Mesenchymal stem cell (in vitro differentiated cells and primary cell): ENCODE measurements around the gene PLIN5.

Experiments used
- DNase-seq: peaks from one replicate; pipeline ENCODE4 v3.0.0-alpha.2; 2013
- H2AFZ ChIP-seq: one replicate; pipeline ENCODE4 v1.6.1; 2013; ENCODE audit warnings: low read depth, mild to moderate bottlenecking, control low read depth, inconsistent platforms, low read length, moderate library complexity
- H2AK5ac ChIP-seq: 2 replicates; pipeline ENCODE4 v1.6.1; 2013; ENCODE audit warnings: low read length, moderate library complexity, mild to moderate bottlenecking, inconsistent platforms; ENCODE audit not compliant: severe bottlenecking
- H2BK120ac ChIP-seq: one replicate; pipeline ENCODE4 v1.6.1; 2013; ENCODE audit warnings: low read depth, mild to moderate bottlenecking, inconsistent platforms, low read length, moderate library complexity
- H2BK12ac ChIP-seq, 2 experiments: one replicate each; pipeline ENCODE4 v1.6.1; 2013; ENCODE audit warnings: inconsistent platforms in 2 of 2, low read length in 2 of 2, mild to moderate bottlenecking in 2 of 2, moderate library complexity in 2 of 2, control low read depth in 1 of 2
- H2BK15ac ChIP-seq: one replicate; pipeline ENCODE4 v1.6.1; 2013; ENCODE audit warnings: mild to moderate bottlenecking, low read depth, inconsistent platforms; ENCODE audit not compliant: poor library complexity, severe bottlenecking
- H2BK5ac ChIP-seq: 2 replicates; pipeline ENCODE4 v1.6.1; 2013; ENCODE audit warnings: low read depth, mild to moderate bottlenecking, low read length, control low read depth, inconsistent platforms; ENCODE audit not compliant: poor library complexity, severe bottlenecking
- H3K14ac ChIP-seq, 2 experiments: one replicate each; pipeline ENCODE4 v1.6.1; 2013; ENCODE audit warnings: inconsistent platforms in 2 of 2, low read length in 2 of 2, control low read depth in 1 of 2, mild to moderate bottlenecking in 1 of 2, moderate library complexity in 1 of 2
- H3K18ac ChIP-seq, 2 experiments: one replicate each; pipeline ENCODE4 v1.6.1; 2013; ENCODE audit warnings: inconsistent platforms in 2 of 2, low read length in 2 of 2, control low read depth in 1 of 2, low read depth in 1 of 2, mild to moderate bottlenecking in 1 of 2
- H3K23ac ChIP-seq, 2 experiments: one replicate each; pipeline ENCODE4 v1.6.1; 2013; ENCODE audit warnings: inconsistent platforms in 2 of 2, low read length in 2 of 2, mild to moderate bottlenecking in 2 of 2, moderate library complexity in 2 of 2, control low read depth in 1 of 2
- H3K27ac ChIP-seq: 2 replicates; pipeline ENCODE4 v1.5.1; 2013; ENCODE audit warnings: mild to moderate bottlenecking, moderate library complexity, low read length, control low read depth, inconsistent platforms; ENCODE audit not compliant: poor library complexity, severe bottlenecking
- H3K27me3 ChIP-seq, 2 experiments: 2 replicates each; pipeline versions ENCODE4 v1.6.1 to v1.7.0; 2013; ENCODE audit warnings: low read length in 2 of 2, mild to moderate bottlenecking in 2 of 2, moderate library complexity in 2 of 2, control low read depth in 1 of 2, inconsistent platforms in 1 of 2; ENCODE audit not compliant: control insufficient read depth in 1 of 2, insufficient read depth in 1 of 2
- H3K36me3 ChIP-seq, 2 experiments: 2 replicates each; pipeline versions ENCODE4 v1.6.1 to v1.7.0; 2013; ENCODE audit warnings: low read length in 2 of 2, control low read depth in 1 of 2, inconsistent platforms in 1 of 2, low read depth in 1 of 2, mild to moderate bottlenecking in 1 of 2; ENCODE audit not compliant: insufficient read depth in 2 of 2, control insufficient read depth in 1 of 2
- H3K4ac ChIP-seq, 2 experiments: one replicate each; pipeline ENCODE4 v1.6.1; 2013; ENCODE audit warnings: inconsistent platforms in 2 of 2, low read length in 2 of 2, mild to moderate bottlenecking in 2 of 2, moderate library complexity in 2 of 2, control low read depth in 1 of 2, low read depth in 1 of 2
- H3K4me1 ChIP-seq: 2 replicates; pipeline ENCODE4 v1.6.1; 2013; ENCODE audit warnings: low read depth, low read length, control low read depth; ENCODE audit not compliant: control insufficient read depth, insufficient read depth
- H3K4me2 ChIP-seq: 2 replicates; pipeline ENCODE4 v1.6.1; 2013; ENCODE audit warnings: low read length, mild to moderate bottlenecking, inconsistent platforms; ENCODE audit not compliant: poor library complexity, severe bottlenecking
- H3K4me3 ChIP-seq, 2 experiments: 2 replicates each; pipeline versions ENCODE4 v1.5.1 to v1.7.0; 2013; ENCODE audit warnings: low read length in 2 of 2, mild to moderate bottlenecking in 2 of 2, control low read depth in 1 of 2, low read depth in 1 of 2; ENCODE audit not compliant: insufficient read depth in 1 of 2
- H3K79me1 ChIP-seq: replicated peaks from 2 replicates; pipeline ENCODE4 v1.6.1; 2013; ENCODE audit warnings: mild to moderate bottlenecking, control low read depth, low read length, inconsistent platforms; ENCODE audit not compliant: poor library complexity, severe bottlenecking
- H3K9ac ChIP-seq: 2 replicates; pipeline ENCODE4 v1.7.0; 2013; ENCODE audit warnings: mild to moderate bottlenecking, low read length, moderate library complexity
- H3K9me3 ChIP-seq: 2 replicates; pipeline ENCODE4 v1.7.0; 2013; ENCODE audit warnings: mild to moderate bottlenecking, low read length; ENCODE audit not compliant: control insufficient read depth
- H4K8ac ChIP-seq: one replicate; pipeline ENCODE4 v1.6.1; 2013; ENCODE audit warnings: inconsistent platforms, mild to moderate bottlenecking, low read length, moderate library complexity
- H4K91ac ChIP-seq: one replicate; pipeline ENCODE4 v1.6.1; 2013; ENCODE audit warnings: mild to moderate bottlenecking, low read length, inconsistent platforms
- WGBS: methylation state at CpG from one replicate; pipeline ENCODE4 v1.1.7; 2013; ENCODE audit warnings: mixed read lengths; 5-methylcytosine and 5-hydroxymethylcytosine counted together

Gene PLIN5

GRCh38 chr19:4521170-4521887, 13.7 kb downstream of the PLIN5 start:
- Histone ChIP-seq H3K14ac (no peak overlapping the region), H2AK5ac (no peak overlapping the region), H3K4me2 (no peak overlapping the region), H4K8ac (no peak overlapping the region), H4K91ac (no peak overlapping the region), H2BK15ac (no peak overlapping the region), H3K36me3 (no peaks in the 10 kb centered on the region), H3K27me3 (peaks cover 0 to 21% of the 10 kb centered on the region in 2 experiments), H2BK12ac (no peak overlapping the region), H3K9me3 (no peaks in the 10 kb centered on the region), H3K18ac (no peak overlapping the region), H3K9ac (no peak overlapping the region), H3K4ac (no peak overlapping the region), H2BK5ac (no peak overlapping the region), H3K79me1 (no peaks in the 10 kb centered on the region), H3K4me3 (no peak overlapping the region), H2BK120ac (no peak overlapping the region), H3K27ac (no peak overlapping the region), H2AFZ (no peak overlapping the region), H3K23ac (no peak overlapping the region), H3K4me1 (peaks cover 29% of the 10 kb centered on the region)
- WGBS: 75% methylated on average over 11 of the region's 11 CpGs
- DNase-seq: peak; percentile 16

GRCh38 chr19:4519521-4520277, 15.3 kb downstream of the PLIN5 start:
- no peak overlapping the region for H3K14ac ChIP-seq
- no peak overlapping the region for H2BK12ac ChIP-seq
- no peak overlapping the region for H4K8ac ChIP-seq
- H2BK5ac ChIP-seq: no peak overlapping the region
- no peak overlapping the region for H3K27ac ChIP-seq
- H3K27me3 ChIP-seq: peaks cover 0 to 25% of the 10 kb centered on the region in 2 experiments
- H4K91ac ChIP-seq: peak overlapping the region; percentile 34
- WGBS: 79% methylated on average over 9 of the region's 9 CpGs
- no peak overlapping the region for H2BK120ac ChIP-seq
- no peaks in the 10 kb centered on the region for H3K79me1 ChIP-seq
- H3K9ac ChIP-seq: peak overlapping the region; percentile 76
- H3K9me3 ChIP-seq: no peaks in the 10 kb centered on the region
- H3K18ac ChIP-seq: no peak overlapping the region
- no peak overlapping the region for H2BK15ac ChIP-seq
- H3K36me3 ChIP-seq: no peaks in the 10 kb centered on the region
- H2AK5ac ChIP-seq: no peak overlapping the region
- H3K4me2 ChIP-seq: no peak overlapping the region
- H2AFZ ChIP-seq: no peak overlapping the region
- peak; percentile 53 for DNase-seq
- peak overlapping the region in 1 of 2 experiments; percentile 7 for H3K4ac ChIP-seq
- no peak overlapping the region for H3K23ac ChIP-seq
- peaks cover 29% of the 10 kb centered on the region for H3K4me1 ChIP-seq
- H3K4me3 ChIP-seq: no peak overlapping the region

GRCh38 chr19:4519172-4519496, 15.9 kb downstream of the PLIN5 start:
- Histone ChIP-seq H3K4ac (no peak overlapping the region), H2AK5ac (no peak overlapping the region), H2BK5ac (no peak overlapping the region), H3K14ac (no peak overlapping the region), H4K8ac (no peak overlapping the region), H3K4me3 (peak overlapping the region in 1 of 2 experiments; percentile 60), H3K4me1 (peaks cover 29% of the 10 kb centered on the region), H3K27me3 (peaks cover 0 to 25% of the 10 kb centered on the region in 2 experiments), H2BK120ac (no peak overlapping the region), H3K18ac (no peak overlapping the region), H3K23ac (no peak overlapping the region), H3K79me1 (no peaks in the 10 kb centered on the region), H3K9me3 (no peaks in the 10 kb centered on the region), H3K27ac (no peak overlapping the region), H4K91ac (peak overlapping the region; percentile 34), H3K4me2 (no peak overlapping the region), H3K36me3 (no peaks in the 10 kb centered on the region), H2BK12ac (no peak overlapping the region), H2AFZ (no peak overlapping the region), H3K9ac (peak overlapping the region; percentile 76), H2BK15ac (no peak overlapping the region)
- no peak for DNase-seq
- WGBS: 82% methylated on average over 6 of the region's 6 CpGs

GRCh38 chr19:4518345-4519171, 16.5 kb downstream of the PLIN5 start, which contains the start of gene PLIN4:
TSS of gene PLIN4 (minus strand) at chr19:4518486. CDS start at chr19:4518272, 214 bp downstream.
- peak within 1 kb of the TSS; percentile 10 to 60 for H3K4me3 ChIP-seq
- H4K91ac ChIP-seq: peak within 1 kb of the TSS; percentile 34
- H2BK15ac ChIP-seq: peak within 1 kb of the TSS; percentile 12
- H2BK12ac ChIP-seq: peak within 1 kb of the TSS in 1 of 2 experiments; percentile 27
- H3K79me1 ChIP-seq: no peaks in the 10 kb centered on the region
- H2AK5ac ChIP-seq: no peak within 1 kb of the TSS
- H3K4me1 ChIP-seq: peaks cover 27% of the 10 kb centered on the region
- no peak within 1 kb of the TSS for H2BK5ac ChIP-seq
- no peak within 1 kb of the TSS for H3K14ac ChIP-seq
- H3K36me3 ChIP-seq: no peaks in the 10 kb centered on the region
- no peak within 1 kb of the TSS for H2BK120ac ChIP-seq
- no peak within 1 kb of the TSS for H3K18ac ChIP-seq
- no peak for DNase-seq
- 90% methylated on average over 34 of the region's 34 CpGs for WGBS
- H4K8ac ChIP-seq: no peak within 1 kb of the TSS
- no peak within 1 kb of the TSS for H3K4ac ChIP-seq
- no peak within 1 kb of the TSS for H3K27ac ChIP-seq
- no peaks in the 10 kb centered on the region for H3K9me3 ChIP-seq
- peak within 1 kb of the TSS; percentile 76 for H3K9ac ChIP-seq
- peaks cover 0 to 25% of the 10 kb centered on the region in 2 experiments for H3K27me3 ChIP-seq
- no peak within 1 kb of the TSS for H3K23ac ChIP-seq
- no peak within 1 kb of the TSS for H3K4me2 ChIP-seq
- no peak within 1 kb of the TSS for H2AFZ ChIP-seq
